Measurements from ENCODE around the gene ZNRF2.

Gene ZNRF2

GRCh38 chr7:30284298-30285066 lies at the start of gene ZNRF2:
ZNRF2 (plus strand) TSS chr7:30284597; CDS start chr7:30285358, 761 bp downstream.
- H3K27ac Mint-ChIP-seq: peak within 1 kb of the TSS; percentile 96
- H3K4me3 Mint-ChIP-seq: peak within 1 kb of the TSS; percentile 88
- ATAC-seq: peak; percentile 95
- H3K27me3 Mint-ChIP-seq: no peaks in the 10 kb centered on the region
- H3K36me3 Mint-ChIP-seq: peaks cover 11% of the 10 kb centered on the region
- H3K4me1 Mint-ChIP-seq: peaks cover 59% of the 10 kb centered on the region
- H3K9me3 Mint-ChIP-seq: no peaks in the 10 kb centered on the region

DNA sequence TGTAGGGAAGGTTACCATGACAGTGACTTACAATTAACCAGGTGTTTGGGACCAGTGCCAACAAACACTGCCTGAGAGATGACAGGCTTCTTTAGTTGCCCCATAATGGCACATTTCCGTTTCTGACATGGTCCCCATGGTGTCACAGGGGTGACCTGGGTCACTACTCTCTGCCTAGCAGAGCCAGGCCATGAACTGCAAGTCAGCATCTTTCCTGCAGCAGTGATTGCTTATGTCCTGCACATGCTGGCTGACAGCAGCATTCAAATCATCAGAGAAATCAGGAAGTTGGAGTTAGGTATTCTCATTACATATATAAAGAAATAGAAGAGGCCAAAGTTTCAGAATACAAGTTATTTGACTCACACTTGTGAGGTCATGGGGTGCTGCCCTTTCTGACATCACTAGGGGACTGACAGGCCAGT lies 47.1 kb upstream of the ZNRF2 start:
- Mint-ChIP-seq H3K27ac (no peak overlapping the region), H3K27me3 (no peaks in the 10 kb centered on the region), H3K4me1 (peaks cover 41% of the 10 kb centered on the region), H3K9me3 (no peaks in the 10 kb centered on the region), H3K36me3 (no peaks in the 10 kb centered on the region), H3K4me3 (no peak overlapping the region)
- peak; percentile 35 for ATAC-seq

DNA sequence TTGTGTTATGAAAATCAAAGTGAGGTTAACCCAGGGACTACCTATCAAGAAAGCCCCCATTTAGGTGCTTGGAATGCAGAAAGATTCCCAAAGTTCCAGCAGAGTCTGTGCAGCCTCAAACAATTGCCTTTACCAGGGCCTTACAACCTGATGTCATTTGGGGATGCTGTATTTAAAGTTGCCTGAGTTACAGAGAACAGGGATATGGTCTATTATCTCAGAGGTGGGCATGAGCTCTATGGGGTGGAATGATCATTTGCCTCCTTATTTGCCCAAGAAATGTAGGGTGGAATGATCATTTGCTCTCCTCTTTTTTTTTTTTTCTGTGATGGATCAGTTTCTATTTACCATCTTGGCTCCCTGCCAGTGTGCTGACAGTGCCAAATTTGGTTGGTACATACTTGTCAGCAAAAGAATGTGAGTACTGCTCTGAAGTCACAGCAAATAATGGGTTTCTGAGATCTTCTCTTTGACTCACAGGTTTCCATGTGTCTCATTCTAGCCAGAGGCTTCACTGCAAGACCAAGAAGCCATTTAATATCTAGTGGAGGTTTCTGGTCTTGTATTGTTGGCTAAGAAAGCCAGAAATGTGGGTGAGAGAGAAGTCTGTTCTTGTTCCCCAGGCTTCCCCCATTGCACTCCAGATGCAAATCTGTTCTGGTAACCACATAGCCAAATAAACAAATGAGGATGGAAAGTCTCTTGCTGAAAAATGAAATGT lies 45.5 kb upstream of the ZNRF2 start:
- peak overlapping the region; percentile 8 for H3K4me3 Mint-ChIP-seq
- no peaks in the 10 kb centered on the region for H3K27me3 Mint-ChIP-seq
- no peaks in the 10 kb centered on the region for H3K36me3 Mint-ChIP-seq
- H3K4me1 Mint-ChIP-seq: peaks cover 41% of the 10 kb centered on the region
- peak; percentile 93 for ATAC-seq
- peak overlapping the region; percentile 59 for H3K27ac Mint-ChIP-seq
- H3K9me3 Mint-ChIP-seq: no peaks in the 10 kb centered on the region

DNA sequence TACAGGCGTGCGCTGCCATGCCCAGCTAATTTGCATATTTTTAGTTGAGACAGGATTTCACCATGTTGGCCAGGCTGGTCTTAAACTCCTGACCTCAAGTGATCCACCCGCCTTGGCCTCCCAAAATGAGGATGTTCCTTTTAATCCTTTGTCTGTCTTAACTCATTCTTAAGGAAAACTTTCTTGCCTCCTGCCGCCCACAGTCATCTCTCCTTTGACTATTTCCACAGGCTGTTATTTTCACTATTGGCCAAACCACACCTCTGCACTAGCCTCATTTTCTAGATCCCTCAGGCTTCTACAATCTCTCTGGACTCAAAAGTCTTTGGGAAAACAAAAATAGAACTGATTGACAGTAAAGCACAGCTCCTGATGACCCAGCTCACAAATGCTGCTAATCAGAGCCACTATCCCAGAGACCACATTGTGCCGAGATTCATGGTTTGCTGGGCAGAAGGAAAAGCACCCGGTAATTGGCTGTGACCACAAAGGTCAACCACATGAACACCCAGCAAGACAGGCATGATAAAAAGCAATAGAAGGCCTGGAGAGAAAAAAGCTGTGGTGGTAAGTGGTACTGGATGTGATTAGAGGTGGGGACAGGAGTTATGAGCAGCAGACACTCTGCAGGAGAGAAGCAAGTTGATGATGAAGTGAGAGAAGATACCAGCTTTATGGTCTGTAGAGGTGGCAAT lies 44.1 kb upstream of the ZNRF2 start:
- ATAC-seq: peak; percentile 59
- Mint-ChIP-seq H3K4me3 (peak overlapping the region; percentile 47), H3K4me1 (peaks cover 52% of the 10 kb centered on the region), H3K36me3 (no peaks in the 10 kb centered on the region), H3K27ac (peak overlapping the region; percentile 59), H3K27me3 (no peaks in the 10 kb centered on the region), H3K9me3 (no peaks in the 10 kb centered on the region)

DNA sequence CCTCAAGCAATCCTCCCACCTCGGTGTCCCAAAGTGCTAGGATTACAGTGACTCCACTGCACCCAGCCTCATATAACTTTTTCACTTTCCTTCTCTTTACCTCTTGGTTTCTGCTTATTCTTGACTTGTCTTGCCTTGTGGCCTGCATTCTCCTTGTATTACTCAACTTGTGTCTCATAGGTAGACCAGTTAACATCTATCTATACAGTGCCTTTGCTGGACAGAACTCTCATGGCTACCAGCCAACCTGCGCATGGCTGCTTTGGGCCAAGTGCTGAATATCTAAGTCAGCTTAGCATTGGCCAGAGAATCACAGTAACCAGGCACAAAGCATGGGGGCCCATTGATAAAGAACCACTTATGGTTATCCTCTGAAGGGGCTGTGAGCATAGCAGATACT lies 42.6 kb upstream of the ZNRF2 start:
- H3K27ac Mint-ChIP-seq: no peak overlapping the region
- no peak overlapping the region for H3K4me3 Mint-ChIP-seq
- H3K27me3 Mint-ChIP-seq: no peaks in the 10 kb centered on the region
- no peaks in the 10 kb centered on the region for H3K36me3 Mint-ChIP-seq
- no peak for ATAC-seq
- H3K9me3 Mint-ChIP-seq: no peaks in the 10 kb centered on the region
- peaks cover 52% of the 10 kb centered on the region for H3K4me1 Mint-ChIP-seq

DNA sequence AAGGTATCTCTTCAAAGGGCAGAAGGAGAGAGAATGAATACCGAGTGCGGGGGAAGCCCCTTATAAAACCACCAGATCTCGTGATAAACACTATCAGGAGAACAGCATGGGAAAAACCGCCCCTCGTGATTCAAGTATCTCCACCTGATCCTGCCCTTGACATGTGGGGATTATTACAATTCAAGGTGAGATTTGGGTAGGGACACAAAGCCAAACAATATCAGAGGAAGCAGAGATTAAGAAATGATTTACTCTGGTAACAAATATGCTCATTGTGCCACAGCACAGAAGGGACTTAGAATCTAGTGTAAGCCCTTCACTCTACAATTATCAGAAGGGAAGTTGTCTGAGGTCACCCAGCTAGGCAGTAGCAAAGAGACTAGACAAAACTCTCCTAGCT lies 40.1 kb upstream of the ZNRF2 start:
- no peaks in the 10 kb centered on the region for H3K9me3 Mint-ChIP-seq
- no peaks in the 10 kb centered on the region for H3K36me3 Mint-ChIP-seq
- ATAC-seq: no peak
- H3K4me3 Mint-ChIP-seq: no peak overlapping the region
- peaks cover 40% of the 10 kb centered on the region for H3K4me1 Mint-ChIP-seq
- H3K27me3 Mint-ChIP-seq: no peaks in the 10 kb centered on the region
- H3K27ac Mint-ChIP-seq: no peak overlapping the region

GRCh38 chr7:30245913-30246312 lies 38.5 kb upstream of the ZNRF2 start:
- Mint-ChIP-seq H3K27me3 (no peaks in the 10 kb centered on the region), H3K36me3 (no peaks in the 10 kb centered on the region)
- no peak for ATAC-seq

GRCh38 chr7:30246392-30246791 lies 38.0 kb upstream of the ZNRF2 start:
- no peak for ATAC-seq
- Mint-ChIP-seq H3K9me3 (no peaks in the 10 kb centered on the region), H3K27ac (no peak overlapping the region), H3K36me3 (no peaks in the 10 kb centered on the region), H3K27me3 (no peaks in the 10 kb centered on the region), H3K4me1 (peaks cover 23% of the 10 kb centered on the region), H3K4me3 (no peak overlapping the region)

More at GRCh38 chr7:30245913-30246312, 38.5 kb upstream of the ZNRF2 start:
- H3K4me1 Mint-ChIP-seq: peaks cover 24% of the 10 kb centered on the region
- H3K9me3 Mint-ChIP-seq: no peaks in the 10 kb centered on the region
- no peak overlapping the region for H3K4me3 Mint-ChIP-seq
- H3K27ac Mint-ChIP-seq: no peak overlapping the region

DNA sequence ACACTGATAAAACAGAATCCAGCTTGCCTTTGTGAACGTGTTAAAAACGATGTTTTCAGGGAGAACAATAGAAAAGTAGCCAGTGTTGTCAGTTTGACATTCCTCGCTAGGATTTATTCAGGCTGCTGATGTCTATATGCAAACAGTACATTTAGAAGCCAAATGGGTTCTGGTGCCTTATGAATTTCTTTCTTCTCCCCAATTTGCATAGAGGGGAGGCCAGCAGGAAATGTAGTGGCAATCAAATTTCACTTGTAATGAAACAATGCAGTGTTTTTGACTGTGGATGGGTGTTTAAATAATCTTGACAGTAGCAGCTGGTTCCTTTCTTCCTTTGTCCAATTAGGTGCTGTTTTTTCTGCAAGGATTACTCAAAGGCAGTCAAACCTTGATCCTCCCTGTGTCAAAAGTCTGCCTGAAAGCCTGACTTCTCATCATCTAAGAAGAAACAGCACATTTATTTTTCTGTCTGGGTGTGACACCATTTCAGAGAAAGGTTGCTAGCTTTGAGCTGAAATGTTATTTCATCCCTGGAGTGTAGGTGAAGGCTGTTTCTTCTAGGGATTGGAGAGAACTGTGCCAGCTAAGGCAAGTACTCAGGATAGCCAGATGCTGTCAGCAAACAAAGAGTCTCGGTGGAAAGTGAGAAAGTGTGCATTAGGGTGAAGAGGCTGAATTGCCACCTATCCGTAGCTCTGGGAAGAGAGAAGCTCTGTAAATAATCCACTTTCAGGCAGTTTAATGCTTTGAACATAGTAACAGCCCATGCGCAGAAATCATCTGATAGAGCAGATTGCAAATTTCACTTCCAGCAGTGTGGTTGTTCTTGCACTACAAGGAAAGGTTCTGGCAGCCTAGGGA lies 36.6 kb upstream of the ZNRF2 start:
- no peaks in the 10 kb centered on the region for H3K36me3 Mint-ChIP-seq

DNA sequence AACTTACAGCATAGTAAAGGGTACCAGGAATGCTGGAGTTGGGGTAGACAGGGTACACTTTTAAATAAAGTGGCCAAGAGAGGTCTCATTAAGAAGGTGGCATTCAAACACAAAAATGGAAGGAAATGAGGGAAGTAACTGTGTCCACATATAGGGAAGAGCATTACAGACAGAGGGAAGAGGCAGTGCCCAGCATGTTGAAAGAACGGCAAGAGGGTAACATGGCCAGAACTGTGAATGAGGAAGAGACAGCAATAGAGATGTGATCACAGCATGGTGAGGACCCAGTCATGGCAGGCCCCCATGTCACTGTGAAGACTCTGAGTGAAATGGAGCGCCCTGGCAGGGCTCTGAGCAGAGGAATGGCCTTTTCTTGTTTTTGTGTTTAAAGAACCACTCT lies 35.1 kb upstream of the ZNRF2 start:
- H3K36me3 Mint-ChIP-seq: no peaks in the 10 kb centered on the region
- H3K4me1 Mint-ChIP-seq: peaks cover 19% of the 10 kb centered on the region
- no peak for ATAC-seq
- H3K27me3 Mint-ChIP-seq: no peaks in the 10 kb centered on the region
- no peaks in the 10 kb centered on the region for H3K9me3 Mint-ChIP-seq
- no peak overlapping the region for H3K27ac Mint-ChIP-seq
- no peak overlapping the region for H3K4me3 Mint-ChIP-seq

More for the DNA sequence above, 36.6 kb upstream of the ZNRF2 start:
- ATAC-seq: no peak
- Mint-ChIP-seq H3K4me3 (no peak overlapping the region), H3K27me3 (no peaks in the 10 kb centered on the region), H3K4me1 (peaks cover 23% of the 10 kb centered on the region), H3K9me3 (no peaks in the 10 kb centered on the region), H3K27ac (peak overlapping the region; percentile 50)

- Mint-ChIP-seq H3K27ac (no peak overlapping the region), H3K9me3 (no peaks in the 10 kb centered on the region), H3K4me1 (peaks cover 12% of the 10 kb centered on the region)
Observed at GRCh38 chr7:30249986-30250774, 34.2 kb upstream of the ZNRF2 start.

GRCh38 chr7:30251708-30252329 lies 32.6 kb upstream of the ZNRF2 start:
- no peak for ATAC-seq
- H3K36me3 Mint-ChIP-seq: no peaks in the 10 kb centered on the region
- no peak overlapping the region for H3K4me3 Mint-ChIP-seq
- H3K9me3 Mint-ChIP-seq: no peaks in the 10 kb centered on the region
- no peak overlapping the region for H3K27ac Mint-ChIP-seq
- peaks cover 12% of the 10 kb centered on the region for H3K4me1 Mint-ChIP-seq
- H3K27me3 Mint-ChIP-seq: no peaks in the 10 kb centered on the region

More at GRCh38 chr7:30249986-30250774, 34.2 kb upstream of the ZNRF2 start:
- Mint-ChIP-seq H3K27me3 (no peaks in the 10 kb centered on the region), H3K36me3 (no peaks in the 10 kb centered on the region), H3K4me3 (no peak overlapping the region)
- no peak for ATAC-seq

GRCh38 chr7:30252885-30253795 lies 31.3 kb upstream of the ZNRF2 start:
- Mint-ChIP-seq H3K9me3 (no peaks in the 10 kb centered on the region), H3K27ac (no peak overlapping the region), H3K4me3 (no peak overlapping the region), H3K27me3 (no peaks in the 10 kb centered on the region), H3K36me3 (no peaks in the 10 kb centered on the region), H3K4me1 (peaks cover 3% of the 10 kb centered on the region)
- ATAC-seq: no peak
